Endothelial cell of umbilical vein (primary cell): ENCODE results near the gene PAXX. TPM values are rescaled to one million over a fixed set of nuclear protein-coding genes. Genes with fewer than 3 reads are reported as not detected.
A peak's percentile ranks its signal among the peaks of the same experiment; 100 is the strongest.

Experiments
- BruUV-seq: library from RNA; stranded (reverse); fragments of 400-500 nt; replicated peaks from 2 replicates; lab custom pipeline; 2021; lab: Mats Ljungman, UMichigan
- CTCF ChIA-PET: fragments of 300-600, 350-600 bp; sonication (Branson Sonifier 250); formaldehyde crosslinking; loops from one replicate; lab custom pipeline; 2021; ENCODE audit warnings: antibody characterized with exemption, inconsistent platforms; lab: Charles Lee
- POLR2A ChIA-PET: fragments of 300-600, 350-600 bp; sonication (Branson Sonifier 250); formaldehyde crosslinking; loops from one replicate; lab custom pipeline; 2021; ENCODE audit warnings: antibody characterized with exemption, inconsistent platforms; lab: Charles Lee
- DNase-seq: peaks from one replicate; pipeline ENCODE4 v3.0.0-alpha.2; 2011; ENCODE audit warnings: low read depth, low spot score
- FAIRE-seq: peaks from 2 replicates; lab custom pipeline; 2011; peaks lifted over from hg19 to GRCh38; lab: Jason Lieb, UNC
- H2AFZ ChIP-seq: 2 replicates; pipeline ENCODE4 v1.6.0; 2012; ENCODE audit warnings: low read depth, low read length, control low read depth, inconsistent platforms
- H3K27ac ChIP-seq: 2 replicates; pipeline ENCODE4 v1.5.1; 2011; ENCODE audit warnings: low read depth, mild to moderate bottlenecking, control low read depth, low read length, moderate library complexity; ENCODE audit not compliant: insufficient read depth
- H3K27me3 ChIP-seq, 2 experiments: 2 replicates each; pipeline versions ENCODE4 v1.6.0 to v1.6.1; 2011; ENCODE audit warnings: low read length in 2 of 2, mixed read lengths in 1 of 2; ENCODE audit not compliant: control insufficient read depth in 2 of 2, insufficient read depth in 2 of 2
- H3K36me3 ChIP-seq, 2 experiments: 2 replicates in 1 of 2; 3 replicates in 1 of 2; pipeline ENCODE4 v1.5.1; 2011; ENCODE audit warnings: low read length in 2 of 2, mild to moderate bottlenecking in 1 of 2, moderate library complexity in 1 of 2; ENCODE audit not compliant: control insufficient read depth in 2 of 2, insufficient read depth in 2 of 2; ENCODE audit errors: extremely low read depth in 1 of 2
- H3K4me1 ChIP-seq: 3 replicates; pipeline ENCODE4 v1.5.1; 2011; ENCODE audit warnings: mild to moderate bottlenecking, low read length; ENCODE audit not compliant: control insufficient read depth, insufficient read depth; ENCODE audit errors: extremely low read depth
- H3K4me2 ChIP-seq: 2 replicates; pipeline ENCODE4 v1.6.1; 2011; ENCODE audit warnings: low read length, control low read depth, mixed read lengths; ENCODE audit not compliant: insufficient read depth
- H3K4me3 ChIP-seq, 3 experiments: fragments of 200-600 bp in 1 of 3; sonication (generic), shearing (Covaris generic) in 1 of 3; replicated peaks in 1 of 3; 2 replicates each; pipeline ENCODE4 v1.5.1; 2011 to 2016; ENCODE audit warnings: control low read depth in 3 of 3, low read length in 3 of 3, mild to moderate bottlenecking in 2 of 3, inconsistent platforms in 1 of 3, low read depth in 1 of 3, moderate library complexity in 1 of 3; ENCODE audit not compliant: insufficient read depth in 1 of 3
- H3K79me2 ChIP-seq: 2 replicates; pipeline ENCODE4 v1.6.0; 2012; ENCODE audit warnings: low read length, inconsistent platforms; ENCODE audit not compliant: control insufficient read depth, insufficient read depth
- H3K9ac ChIP-seq: replicated peaks from 2 replicates; pipeline ENCODE3; 2011; ENCODE audit warnings: low read length, control low read depth; ENCODE audit not compliant: insufficient read depth; ENCODE audit errors: extremely low read depth
- H3K9me1 ChIP-seq: replicated peaks from 3 replicates; pipeline ENCODE4 v1.6.0; 2011; ENCODE audit warnings: mild to moderate bottlenecking, low read length; ENCODE audit not compliant: control insufficient read depth, insufficient read depth; ENCODE audit errors: extremely low read depth
- H3K9me3 ChIP-seq: replicated peaks from 2 replicates; pipeline ENCODE4 v1.5.1; 2012; ENCODE audit warnings: low read length, inconsistent platforms; ENCODE audit not compliant: control insufficient read depth, insufficient read depth
- H4K20me1 ChIP-seq: replicated peaks from 2 replicates; pipeline ENCODE3; 2011; ENCODE audit warnings: mild to moderate bottlenecking, low read length; ENCODE audit not compliant: control insufficient read depth, insufficient read depth; ENCODE audit errors: extremely low read depth
- CTCF ChIP-seq, 2 donors: IDR thresholded peaks; 1 replicate in 1 of 2; 2 replicates in 1 of 2; pipeline ENCODE4 v1.5.1; 2011; ENCODE audit warnings: low read length in 2 of 2, mild to moderate bottlenecking in 2 of 2, moderate library complexity in 2 of 2, control low read depth in 1 of 2, inconsistent platforms in 1 of 2, low read depth in 1 of 2; ENCODE audit not compliant: insufficient read depth in 1 of 2; ENCODE audit errors: extremely low read depth in 1 of 2
- EZH2 ChIP-seq: IDR thresholded peaks from 2 replicates; pipeline ENCODE4 v1.6.1; 2012; ENCODE audit warnings: borderline replicate concordance, low read depth, mild to moderate bottlenecking, moderate library complexity, low read length, inconsistent platforms; ENCODE audit not compliant: severe bottlenecking
- FOS ChIP-seq: IDR thresholded peaks from 2 replicates; pipeline ENCODE4 v1.6.1; 2011; ENCODE audit warnings: mild to moderate bottlenecking, low read length, moderate library complexity, borderline replicate concordance; ENCODE audit not compliant: insufficient read depth
- GATA2 ChIP-seq: IDR thresholded peaks from 2 replicates; pipeline ENCODE4 v1.7.0; 2011; ENCODE audit warnings: low read depth, mild to moderate bottlenecking, moderate library complexity, mixed read lengths, low read length; ENCODE audit not compliant: insufficient read length, insufficient read depth
- JUN ChIP-seq: IDR thresholded peaks from 2 replicates; pipeline ENCODE4 v1.6.1; 2011; ENCODE audit warnings: borderline replicate concordance, low read depth; ENCODE audit not compliant: insufficient read length, insufficient read depth
- MAX ChIP-seq: IDR thresholded peaks from 2 replicates; pipeline ENCODE4 v1.6.1; 2011; ENCODE audit not compliant: insufficient read depth, insufficient read length
- MYC ChIP-seq: IDR thresholded peaks from one replicate; pipeline ENCODE4 v1.6.1; 2011; ENCODE audit warnings: mild to moderate bottlenecking, low read depth, low read length
- POLR2A ChIP-seq: IDR thresholded peaks from 2 replicates; pipeline ENCODE4 v1.6.1; 2012; ENCODE audit warnings: low read depth, mild to moderate bottlenecking, control low read depth, low read length
- POLR2AphosphoS5 ChIP-seq: IDR thresholded peaks from 2 replicates; pipeline ENCODE4 v1.6.1; 2012; ENCODE audit warnings: low read depth, mild to moderate bottlenecking, control low read depth, low read length, moderate library complexity; ENCODE audit not compliant: insufficient read depth
- dilution Hi-C: fragments of 300-500 bp; cut with MboI; formaldehyde crosslinking; loops from one replicate; pipeline ENCODE4 v1.15.0; 2019; ENCODE audit warnings: low sequenced_read_pairs; ENCODE audit not compliant: extremely low pct_ligation_motif_present
- intact Hi-C: fragments of 100-400 bp; cut with micrococcal nuclease; formaldehyde crosslinking; loops from one replicate; pipeline ENCODE4 v1.10.0; 2022
- polyA plus RNA-seq, 4 experiments: library from polyadenylated mRNA; depleted of rRNA in 3 of 4; stranded (reverse) in 3 of 4; unstranded in 1 of 4; fragments of >200 nt; gene quantifications; 2 replicates each; pipeline versions ENCODE4 v1.2.1 to v1.2.3, GENCODE V29; 2011 to 2012; ENCODE audit warnings: missing spikeins in 1 of 4
- total RNA-seq: library from RNA; stranded (reverse); gene quantifications from 2 replicates; pipeline ENCODE4 v1.2.3, GENCODE V29; 2021

Gene PAXX
- total and polyA plus RNA-seq, 2 donors (not counting 3 experiments of a cell fraction or from before 2014, with no cell fraction given): 34.0 to 35.0 TPM

- dilution Hi-C loops: no loop called here
- H3K4me1 ChIP-seq: peaks cover 32% of the 10 kb centered on the region
- TF ChIP-seq POLR2A (no peak), GATA2 (no peak), POLR2AphosphoS5 (no peak), JUN (no peak), MAX (no peak), MYC (no peak), EZH2 (no peak), FOS (no peak), CTCF (IDR thresholded peaks at IDR 0.05; ENCODE audit: extremely low read depth in 1 of 2, insufficient read depth in 1 of 2, low read depth in 1 of 2, low read length in 2 of 2) (no peak)
- intact Hi-C loops: no loop called here
- no peak overlapping the region for H3K4me3 ChIP-seq
- no peak overlapping the region for H3K27ac ChIP-seq
- H3K4me2 ChIP-seq: no peak overlapping the region
- no peaks in the 10 kb centered on the region for H4K20me1 ChIP-seq
- ChIA-PET CTCF (interaction anchor here (2.6 kb wide), 1 partner anchor 11 kb away, joined by 9 read pairs; no protein-coding TSS in a partner anchor), POLR2A (no interaction called here)
- H3K36me3 ChIP-seq: peaks cover 0 to 17% of the 10 kb centered on the region in 2 experiments
- H3K9me1 ChIP-seq: no peaks in the 10 kb centered on the region
- peaks cover 25% of the 10 kb centered on the region for H3K79me2 ChIP-seq
- TSS peak; percentile 75 for BruUV-seq
- DNase-seq (no peak), FAIRE-seq (no peak)
- no peaks in the 10 kb centered on the region for H3K27me3 ChIP-seq
- no peak overlapping the region for H3K9ac ChIP-seq
- H3K9me3 ChIP-seq: no peaks in the 10 kb centered on the region
- no peak overlapping the region for H2AFZ ChIP-seq
Observed at GRCh38 chr9:137039611-137040366, 47.6 kb downstream of the PAXX start.
